Mucosa of descending colon (tissue), 3 donors: Measurements from ENCODE around the gene C17orf75. TPM values are rescaled to one million over a fixed set of nuclear protein-coding genes. Genes with fewer than 3 reads are reported as not detected.

Source experiments
- ATAC-seq: fragments of 200-7000 bp; cut with Tn5 transposase; one replicate; pipeline ENCODE4 v1.9.1; 2020; ENCODE audit warnings: mild to moderate bottlenecking, moderate library complexity
- DNase-seq, 3 donors: peaks; one replicate each; pipeline ENCODE4 v3.0.0-alpha.2; 2020
- H3K36me3 ChIP-seq: fragments of 200-600 bp; one replicate; pipeline ENCODE4 v1.8.0; 2021; ENCODE audit warnings: low read depth, mild to moderate bottlenecking
- H3K4me1 ChIP-seq: fragments of 200-600 bp; one replicate; pipeline ENCODE4 v1.8.0; 2021; ENCODE audit warnings: low read depth, mild to moderate bottlenecking
- H3K4me3 ChIP-seq: fragments of 200-600 bp; one replicate; pipeline ENCODE4 v1.8.0; 2021; ENCODE audit warnings: mild to moderate bottlenecking
- H3K9me3 ChIP-seq: fragments of 200-600 bp; one replicate; pipeline ENCODE4 v1.8.0; 2021; ENCODE audit warnings: mild to moderate bottlenecking
- CTCF ChIP-seq: fragments of 200-600 bp; IDR thresholded peaks from one replicate; pipeline ENCODE4 v1.8.0; 2022; ENCODE audit warnings: antibody characterized with exemption, mild to moderate bottlenecking
- intact Hi-C, 2 donors: fragments of 100-400 bp; cut with DNase I in 1 of 2; cut with micrococcal nuclease in 1 of 2; formaldehyde crosslinking; loops; one replicate each; pipeline versions ENCODE4 v1.11.0 to v1.11.1; 2022; cut with DNase I, micrococcal nuclease
- total RNA-seq, 3 donors: library from RNA; stranded (reverse); fragmentation: NEBNext Ultra II Directional in 2 of 3; extraction: Animal tissue kit (Norgen Biotek cat#: 25700) in 2 of 3; gene quantifications; one replicate each; pipeline versions ENCODE4 v1.2.1 to v1.2.4, GENCODE V29; 2021 to 2023
- donor health status: DM: no; HTN: no; CAD: no; lungs with moderate emphysema.
- donor health status: DM: no; HTN: no; CAD: no.
- donor health status: DM: no; HTN: yes; CAD: no.

Gene C17orf75
- total RNA-seq, 3 donors from 2014 or later = 10.3 to 14.8 (median 12.9) TPM

- Histone ChIP-seq H3K36me3 (no peaks in the 10 kb centered on the region), H3K4me3 (no peak overlapping the region), H3K4me1 (no peaks in the 10 kb centered on the region), H3K9me3 (no peaks in the 10 kb centered on the region)
- ATAC-seq = no peak
- intact Hi-C loops = no loop called here
- DNase-seq = no peak
- TF ChIP-seq CTCF = no peak
Measured at GRCh38 chr17:32287804-32288511, 54.0 kb downstream of the C17orf75 start.

- TF ChIP-seq CTCF = no peak
- intact Hi-C loops = no loop called here
- no peak for DNase-seq
- no peaks in the 10 kb centered on the region for H3K4me1 ChIP-seq
- H3K36me3 ChIP-seq = no peaks in the 10 kb centered on the region
- no peak for ATAC-seq
- H3K9me3 ChIP-seq = no peaks in the 10 kb centered on the region
- H3K4me3 ChIP-seq = no peak overlapping the region
Measured at GRCh38 chr17:32286518-32286900, 55.5 kb downstream of the C17orf75 start.

- TF ChIP-seq CTCF = no peak
- ATAC-seq (no peak), DNase-seq (no peak)
- Histone ChIP-seq H3K9me3 (no peaks in the 10 kb centered on the region), H3K36me3 (no peaks in the 10 kb centered on the region), H3K4me1 (no peaks in the 10 kb centered on the region), H3K4me3 (no peak overlapping the region)
- intact Hi-C loops = no loop called here
Measured at GRCh38 chr17:32285746-32286517, 56.0 kb downstream of the C17orf75 start.

- intact Hi-C loops = no loop called here
- no peak for TF ChIP-seq CTCF
- no peaks in the 10 kb centered on the region for H3K4me1 ChIP-seq
Measured at GRCh38 chr17:32285306-32285705, 56.7 kb downstream of the C17orf75 start.

GRCh38 chr17:32283745-32284201, 58.2 kb downstream of the C17orf75 start:
- Histone ChIP-seq H3K4me1 (no peaks in the 10 kb centered on the region), H3K36me3 (no peaks in the 10 kb centered on the region), H3K4me3 (no peak overlapping the region), H3K9me3 (no peaks in the 10 kb centered on the region)
- no peak for DNase-seq
- TF ChIP-seq CTCF = no peak
- intact Hi-C loops = no loop called here
- ATAC-seq = no peak

More at GRCh38 chr17:32285306-32285705, 56.7 kb downstream of the C17orf75 start:
- no peak overlapping the region for H3K4me3 ChIP-seq
- H3K9me3 ChIP-seq = no peaks in the 10 kb centered on the region
- H3K36me3 ChIP-seq = no peaks in the 10 kb centered on the region
- ATAC-seq (no peak), DNase-seq (no peak)
